HepG2 (cell line): ENCODE data around the gene ZMYND19. TPM values are rescaled to one million over a fixed set of nuclear protein-coding genes. Genes with fewer than 3 reads are reported as not detected.

Experiments
- ATF7 ChIP-seq, 2 experiments: fragments of 450-650 bp in 1 of 2; sonication (generic) in 1 of 2; formaldehyde crosslinking in 1 of 2; IDR thresholded peaks; 2 replicates each; pipeline versions ENCODE4 v1.4.0 to v1.6.1; 2016 to 2020; ENCODE audit warnings: antibody characterized with exemption in 1 of 2, mild to moderate bottlenecking in 1 of 2, missing genetic modification reagents in 1 of 2
- GLMP ChIP-seq: sonication (generic); formaldehyde crosslinking; IDR thresholded peaks from 2 replicates; pipeline ENCODE4 v1.9.0; 2021; ENCODE audit warnings: missing genetic modification reagents, mild to moderate bottlenecking, borderline replicate concordance
- HMG20B ChIP-seq: conservative IDR thresholded peaks from 2 replicates; pipeline ENCODE4 v1.6.1; 2016; ENCODE audit warnings: missing genetic modification reagents, missing compliant biosample characterization
- KAT2B ChIP-seq: fragments of 150-350 bp; IDR thresholded peaks from 2 replicates; pipeline ENCODE4 v1.6.1; 2014; ENCODE audit warnings: low read depth, low read length, borderline replicate concordance
- KDM5A ChIP-seq: fragments of 200-600 bp; sonication (generic); IDR thresholded peaks from 2 replicates; pipeline ENCODE4 v1.7.0; 2018; ENCODE audit warnings: antibody characterized with exemption, mild to moderate bottlenecking, low read length, borderline replicate concordance
- MEIS2 ChIP-seq: sonication (generic); formaldehyde crosslinking; IDR thresholded peaks from 2 replicates; pipeline ENCODE4 v1.9.0; 2021; ENCODE audit warnings: mild to moderate bottlenecking, missing genetic modification reagents
- PTBP1 ChIP-seq: fragments of 200-400 bp; formaldehyde crosslinking; IDR thresholded peaks from 2 replicates; pipeline ENCODE4 v1.6.1; 2018; ENCODE audit warnings: low read length, low read depth; ENCODE audit not compliant: poor library complexity, severe bottlenecking
- REPIN1 ChIP-seq: sonication (generic); formaldehyde crosslinking; IDR thresholded peaks from 2 replicates; pipeline ENCODE4 v1.8.0; 2022; ENCODE audit warnings: missing genetic modification reagents, low read depth, mild to moderate bottlenecking, borderline replicate concordance
- USF2 ChIP-seq, 2 experiments: sonication (generic) in 1 of 2; formaldehyde crosslinking in 1 of 2; IDR thresholded peaks; 2 replicates each; pipeline versions ENCODE4 v1.5.1 to v1.6.1; 2011 to 2020; ENCODE audit warnings: borderline replicate concordance in 1 of 2, low read depth in 1 of 2, low read length in 1 of 2, mild to moderate bottlenecking in 1 of 2, missing genetic modification reagents in 1 of 2, moderate library complexity in 1 of 2
- ZNF335 ChIP-seq: sonication (generic); formaldehyde crosslinking; IDR thresholded peaks from 2 replicates; pipeline ENCODE4 v1.4.0; 2020; ENCODE audit warnings: missing genetic modification reagents
- ZNF816 ChIP-seq: sonication (generic); formaldehyde crosslinking; IDR thresholded peaks from 2 replicates; pipeline ENCODE4 v1.8.0; 2022; ENCODE audit warnings: missing genetic modification reagents, mild to moderate bottlenecking, borderline replicate concordance
- polyA plus RNA-seq, 8 experiments: library from polyadenylated mRNA; depleted of rRNA in 3 of 8; stranded (reverse) in 7 of 8; unstranded in 1 of 8; fragments of >200 nt; fragmentation: Illumina TruSeq in 4 of 8; extraction: Trizol in 4 of 8; gene quantifications; 2 replicates each; pipeline versions ENCODE4 v1.2.1 to v1.2.3, GENCODE V29; 2011 to 2016; ENCODE audit warnings: low read depth in 4 of 8, missing spikeins in 1 of 8, mixed read lengths in 1 of 8; ENCODE audit not compliant: insufficient read depth in 1 of 8
- total RNA-seq, 5 experiments: library from RNA; depleted of rRNA; stranded (reverse); fragments of >200 nt; fragmentation: Illumina TruSeq; extraction: Trizol; gene quantifications; 2 replicates each; pipeline ENCODE4 v1.2.3, GENCODE V29; 2016; ENCODE audit warnings: low read depth in 1 of 5
- TF ChIP-seq, protein P1 (sequence below): sonication (generic); formaldehyde crosslinking; IDR thresholded peaks from 2 replicates; pipeline ENCODE4 v1.4.0; 2020; ENCODE audit warnings: missing genetic modification reagents, mild to moderate bottlenecking, borderline replicate concordance
- TF ChIP-seq, protein P2 (sequence below): sonication (generic); formaldehyde crosslinking; IDR thresholded peaks from 2 replicates; pipeline ENCODE4 v1.4.0; 2020; ENCODE audit warnings: missing genetic modification reagents
- TF ChIP-seq, protein P3 (sequence below): sonication (generic); formaldehyde crosslinking; IDR thresholded peaks from 2 replicates; pipeline ENCODE4 v1.5.0; 2020; ENCODE audit warnings: missing genetic modification reagents

The ZMYND19 gene
- total and polyA plus RNA-seq, 2 of the 13 experiments (the other 11 are each of a cell fraction or from before 2014, with no cell fraction given), result 21.3 to 38.7 TPM

DNA sequence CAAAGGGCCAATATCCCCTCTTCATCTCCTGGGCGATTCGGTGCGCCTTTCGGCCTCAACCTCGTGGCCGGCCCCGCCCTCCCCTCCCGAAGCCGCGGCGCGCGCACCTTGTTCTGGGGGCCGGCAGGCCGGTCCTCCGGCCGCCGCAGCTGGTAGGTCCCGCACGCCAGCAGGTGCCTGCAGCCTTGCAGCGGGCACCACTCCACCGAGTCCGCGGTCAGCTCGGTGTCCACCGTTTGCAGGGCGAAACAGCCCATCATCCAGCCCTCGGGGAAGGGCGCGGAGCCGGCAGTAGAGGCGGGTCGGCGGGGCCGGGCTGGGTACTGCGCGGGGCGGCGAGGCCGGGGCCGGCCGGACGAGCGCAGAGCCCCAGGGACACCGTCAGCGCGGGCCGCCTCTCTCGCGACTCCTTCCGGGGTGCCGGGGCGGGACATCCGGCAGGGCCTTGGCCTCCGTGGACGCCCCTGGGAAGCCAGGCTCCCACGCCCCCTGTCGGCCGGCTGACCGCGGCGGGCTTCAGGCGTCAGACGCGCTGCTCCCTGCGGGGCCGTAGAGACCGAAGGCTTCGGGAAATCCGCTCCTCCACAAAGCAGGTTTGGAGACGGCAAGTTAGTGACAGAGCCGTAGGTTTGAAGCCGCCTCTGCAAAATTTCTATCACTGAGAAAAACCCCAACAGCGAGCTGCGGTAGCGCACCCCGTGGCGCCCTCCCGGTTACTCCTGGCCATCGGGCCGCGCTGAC lies 11.6 kb downstream of the ZMYND19 start, which contains the start of gene DPH7 (continued):
- TF ChIP-seq ATF7 (IDR thresholded peaks at IDR 0.05), result no peak
- peak; percentile 54; the same call in 1 of the 2 replicates for TF ChIP-seq ATF7 (CRISPR knock-in tag; IDR thresholded peaks at IDR 0.05)
- TF ChIP-seq, protein P1, sequence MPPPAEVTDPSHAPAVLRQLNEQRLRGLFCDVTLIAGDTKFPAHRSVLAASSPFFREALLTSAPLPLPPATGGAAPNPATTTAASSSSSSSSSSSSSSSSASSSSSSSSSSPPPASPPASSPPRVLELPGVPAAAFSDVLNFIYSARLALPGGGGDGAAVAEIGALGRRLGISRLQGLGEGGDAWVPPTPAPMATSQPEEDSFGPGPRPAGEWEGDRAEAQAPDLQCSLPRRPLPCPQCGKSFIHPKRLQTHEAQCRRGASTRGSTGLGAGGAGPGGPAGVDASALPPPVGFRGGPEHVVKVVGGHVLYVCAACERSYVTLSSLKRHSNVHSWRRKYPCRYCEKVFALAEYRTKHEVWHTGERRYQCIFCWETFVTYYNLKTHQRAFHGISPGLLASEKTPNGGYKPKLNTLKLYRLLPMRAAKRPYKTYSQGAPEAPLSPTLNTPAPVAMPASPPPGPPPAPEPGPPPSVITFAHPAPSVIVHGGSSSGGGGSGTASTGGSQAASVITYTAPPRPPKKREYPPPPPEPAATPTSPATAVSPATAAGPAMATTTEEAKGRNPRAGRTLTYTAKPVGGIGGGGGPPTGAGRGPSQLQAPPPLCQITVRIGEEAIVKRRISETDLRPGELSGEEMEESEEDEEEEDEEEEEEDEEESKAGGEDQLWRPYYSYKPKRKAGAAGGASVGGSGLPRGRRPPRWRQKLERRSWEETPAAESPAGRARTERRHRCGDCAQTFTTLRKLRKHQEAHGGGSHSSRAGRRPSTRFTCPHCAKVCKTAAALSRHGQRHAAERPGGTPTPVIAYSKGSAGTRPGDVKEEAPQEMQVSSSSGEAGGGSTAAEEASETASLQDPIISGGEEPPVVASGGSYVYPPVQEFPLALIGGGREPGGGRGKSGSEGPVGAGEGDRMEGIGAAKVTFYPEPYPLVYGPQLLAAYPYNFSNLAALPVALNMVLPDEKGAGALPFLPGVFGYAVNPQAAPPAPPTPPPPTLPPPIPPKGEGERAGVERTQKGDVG (CRISPR knock-in tag), result no peak
- TF ChIP-seq KDM5A, result peak; percentile 82; the same call in 1 of the 2 replicates
- no peak; the same call in 1 of the 2 replicates for TF ChIP-seq REPIN1 (CRISPR knock-in tag)
- no peak for TF ChIP-seq HMG20B
- TF ChIP-seq USF2 (IDR thresholded peaks at IDR 0.05; ENCODE audit: low read depth, low read length), result no peak
- TF ChIP-seq USF2 (CRISPR knock-in tag; IDR thresholded peaks at IDR 0.05; ENCODE audit: borderline replicate concordance), result no peak; the same call in 1 of the 2 replicates
- TF ChIP-seq PTBP1, result no peak
- TF ChIP-seq, protein P2, sequence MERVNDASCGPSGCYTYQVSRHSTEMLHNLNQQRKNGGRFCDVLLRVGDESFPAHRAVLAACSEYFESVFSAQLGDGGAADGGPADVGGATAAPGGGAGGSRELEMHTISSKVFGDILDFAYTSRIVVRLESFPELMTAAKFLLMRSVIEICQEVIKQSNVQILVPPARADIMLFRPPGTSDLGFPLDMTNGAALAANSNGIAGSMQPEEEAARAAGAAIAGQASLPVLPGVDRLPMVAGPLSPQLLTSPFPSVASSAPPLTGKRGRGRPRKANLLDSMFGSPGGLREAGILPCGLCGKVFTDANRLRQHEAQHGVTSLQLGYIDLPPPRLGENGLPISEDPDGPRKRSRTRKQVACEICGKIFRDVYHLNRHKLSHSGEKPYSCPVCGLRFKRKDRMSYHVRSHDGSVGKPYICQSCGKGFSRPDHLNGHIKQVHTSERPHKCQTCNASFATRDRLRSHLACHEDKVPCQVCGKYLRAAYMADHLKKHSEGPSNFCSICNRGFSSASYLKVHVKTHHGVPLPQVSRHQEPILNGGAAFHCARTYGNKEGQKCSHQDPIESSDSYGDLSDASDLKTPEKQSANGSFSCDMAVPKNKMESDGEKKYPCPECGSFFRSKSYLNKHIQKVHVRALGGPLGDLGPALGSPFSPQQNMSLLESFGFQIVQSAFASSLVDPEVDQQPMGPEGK, result no peak; the same call in 1 of the 2 replicates
- TF ChIP-seq, protein P3, sequence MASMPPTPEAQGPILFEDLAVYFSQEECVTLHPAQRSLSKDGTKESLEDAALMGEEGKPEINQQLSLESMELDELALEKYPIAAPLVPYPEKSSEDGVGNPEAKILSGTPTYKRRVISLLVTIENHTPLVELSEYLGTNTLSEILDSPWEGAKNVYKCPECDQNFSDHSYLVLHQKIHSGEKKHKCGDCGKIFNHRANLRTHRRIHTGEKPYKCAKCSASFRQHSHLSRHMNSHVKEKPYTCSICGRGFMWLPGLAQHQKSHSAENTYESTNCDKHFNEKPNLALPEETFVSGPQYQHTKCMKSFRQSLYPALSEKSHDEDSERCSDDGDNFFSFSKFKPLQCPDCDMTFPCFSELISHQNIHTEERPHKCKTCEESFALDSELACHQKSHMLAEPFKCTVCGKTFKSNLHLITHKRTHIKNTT (CRISPR knock-in tag), result no peak
- TF ChIP-seq ZNF335 (CRISPR knock-in tag), result peak; percentile 79
- TF ChIP-seq MEIS2 (CRISPR knock-in tag), result peak; percentile 53
- no peak for TF ChIP-seq ZNF816 (CRISPR knock-in tag)
- no peak for TF ChIP-seq KAT2B
- TF ChIP-seq GLMP (CRISPR knock-in tag), result no peak
